Hepatocyte (in vitro differentiated cells): ENCODE data around the gene POMZP3. TPM values are rescaled to one million over a fixed set of nuclear protein-coding genes. Genes with fewer than 3 reads are reported as not detected.
A peak's percentile ranks its signal among the peaks of the same experiment; 100 is the strongest.
"Not testable (repeated sequence)": the region's sequence is repeated elsewhere in the genome, so short reads cannot be mapped to it uniquely, and the experiment has no call there.

Experiments used
- DNase-seq: peaks from one replicate; pipeline ENCODE4 v3.0.0-alpha.2; 2016; ENCODE audit warnings: low spot score
- H2AFZ ChIP-seq: fragments of 200-600 bp; sonication (generic); 2 replicates; pipeline ENCODE4 v1.6.0; 2016; ENCODE audit warnings: antibody characterized with exemption, mild to moderate bottlenecking
- H3K27ac ChIP-seq: fragments of 200-600 bp; sonication (generic); 2 replicates; pipeline ENCODE4 v1.5.1; 2016; ENCODE audit warnings: mild to moderate bottlenecking
- H3K27me3 ChIP-seq: fragments of 200-600 bp; sonication (generic); 2 replicates; pipeline ENCODE4 v1.6.1; 2016
- H3K36me3 ChIP-seq: fragments of 200-600 bp; sonication (generic); replicated peaks from 2 replicates; pipeline ENCODE4 v1.5.1; 2016; ENCODE audit warnings: low read depth; ENCODE audit not compliant: insufficient read depth
- H3K4me1 ChIP-seq: fragments of 200-600 bp; sonication (generic); 2 replicates; pipeline ENCODE4 v1.5.1; 2016; ENCODE audit warnings: mild to moderate bottlenecking, moderate library complexity; ENCODE audit not compliant: insufficient read depth
- H3K4me2 ChIP-seq: fragments of 200-600 bp; sonication (generic); 2 replicates; pipeline ENCODE4 v1.6.0; 2016
- H3K4me3 ChIP-seq: fragments of 200-600 bp; sonication (generic); 2 replicates; pipeline ENCODE4 v1.5.1; 2016; ENCODE audit warnings: mild to moderate bottlenecking
- H3K79me2 ChIP-seq: fragments of 200-600 bp; sonication (generic); 2 replicates; pipeline ENCODE4 v1.6.0; 2017; ENCODE audit warnings: mild to moderate bottlenecking
- H3K9me2 ChIP-seq: fragments of 200-600 bp; sonication (generic); replicated peaks from 2 replicates; pipeline ENCODE4 v1.6.0; 2017; ENCODE audit warnings: mild to moderate bottlenecking; ENCODE audit not compliant: insufficient read depth
- H3K9me3 ChIP-seq: fragments of 200-600 bp; sonication (generic); 2 replicates; pipeline ENCODE4 v1.5.1; 2016; ENCODE audit warnings: low read depth, mild to moderate bottlenecking
- H4K20me1 ChIP-seq: fragments of 200-600 bp; sonication (generic); 2 replicates; pipeline ENCODE4 v1.6.0; 2016; ENCODE audit warnings: mild to moderate bottlenecking; ENCODE audit not compliant: insufficient read depth, poor library complexity, severe bottlenecking
- WGBS: methylation state at CpG from one replicate; pipeline ENCODE4 v1.1.6; 2016; ENCODE audit warnings: low lambda C conversion rate; ENCODE audit errors: missing lambda C conversion rate; 5-methylcytosine and 5-hydroxymethylcytosine counted together
- polyA plus RNA-seq: library from polyadenylated mRNA; unstranded; fragments of >200 nt; fragmentation: Nextera tagmentation; extraction: Ambion mirVana; gene quantifications from 2 replicates; pipeline ENCODE4 v1.2.1, GENCODE V29; 2016
- total RNA-seq: library from RNA; depleted of rRNA; stranded (reverse); fragments of >200 nt; gene quantifications from 2 replicates; pipeline ENCODE4 v1.2.3, GENCODE V29; 2014

The POMZP3 gene
- total and polyA plus RNA-seq, 2 experiments from 2014 or later = 0.67 to 8.7 TPM

GRCh38 chr7:76600650-76601049 lies 26.4 kb downstream of the POMZP3 start:
- H3K4me1 ChIP-seq, H3K4me3 ChIP-seq, H3K4me2 ChIP-seq, H3K36me3 ChIP-seq, H4K20me1 ChIP-seq, H3K9me3 ChIP-seq, H3K27me3 ChIP-seq, DNase-seq, H3K9me2 ChIP-seq, H3K79me2 ChIP-seq, H2AFZ ChIP-seq: not testable (repeated sequence)
- H3K27ac ChIP-seq = peak overlapping the region; percentile 16
- WGBS = 93% methylated on average over 3 of the region's 3 CpGs

- DNase-seq, H3K4me2 ChIP-seq, H4K20me1 ChIP-seq, H3K27me3 ChIP-seq, H3K79me2 ChIP-seq, H3K36me3 ChIP-seq, H2AFZ ChIP-seq, H3K4me3 ChIP-seq, H3K9me3 ChIP-seq, H3K9me2 ChIP-seq, H3K4me1 ChIP-seq: not testable (repeated sequence)
- peak overlapping the region; percentile 55 for H3K27ac ChIP-seq
- 100% methylated on average over 1 of the region's 2 CpGs for WGBS
These were observed 27.0 kb downstream of the POMZP3 start for GRCh38 chr7:76600116-76600482.

- H4K20me1 ChIP-seq, H3K79me2 ChIP-seq, H3K4me1 ChIP-seq, H2AFZ ChIP-seq, H3K4me2 ChIP-seq, H3K4me3 ChIP-seq, H3K27me3 ChIP-seq, H3K9me2 ChIP-seq, H3K9me3 ChIP-seq, DNase-seq, H3K27ac ChIP-seq, H3K36me3 ChIP-seq: not testable (repeated sequence)
These were observed 28.4 kb downstream of the POMZP3 start for GRCh38 chr7:76598590-76599264.

- H3K4me3 ChIP-seq = not testable (repeated sequence)
These were observed 29.8 kb downstream of the POMZP3 start for GRCh38 chr7:76597288-76597687.

GRCh38 chr7:76592694-76593093 lies 34.4 kb downstream of the POMZP3 start:
- not testable (repeated sequence) for H3K9me2 ChIP-seq, H3K9me3 ChIP-seq, H3K27ac ChIP-seq, DNase-seq, H3K4me2 ChIP-seq, H3K4me1 ChIP-seq, H3K4me3 ChIP-seq, H3K27me3 ChIP-seq, H4K20me1 ChIP-seq, H3K79me2 ChIP-seq, H3K36me3 ChIP-seq, H2AFZ ChIP-seq
- WGBS = 86% methylated on average over 2 of the region's 2 CpGs

More at GRCh38 chr7:76597288-76597687, 29.8 kb downstream of the POMZP3 start:
- not testable (repeated sequence) for H3K79me2 ChIP-seq, H3K27me3 ChIP-seq, H3K9me2 ChIP-seq, H3K4me1 ChIP-seq, H3K4me2 ChIP-seq, H3K36me3 ChIP-seq, H4K20me1 ChIP-seq, H3K9me3 ChIP-seq, DNase-seq, H3K27ac ChIP-seq, H2AFZ ChIP-seq
- 100% methylated on average over 1 of the region's 1 CpG for whole genome bisulfite sequencing

- 90% methylated on average over 1 of the region's 2 CpGs for WGBS
- H4K20me1 ChIP-seq, H3K9me3 ChIP-seq: not testable (repeated sequence)
These were observed 35.3 kb downstream of the POMZP3 start for GRCh38 chr7:76591602-76592304.

GRCh38 chr7:76591033-76591432 lies 36.0 kb downstream of the POMZP3 start:
- H3K4me1 ChIP-seq, H3K4me3 ChIP-seq, H3K27me3 ChIP-seq, H3K9me2 ChIP-seq, H3K9me3 ChIP-seq, H3K27ac ChIP-seq, H3K36me3 ChIP-seq, H2AFZ ChIP-seq, DNase-seq, H3K4me2 ChIP-seq, H4K20me1 ChIP-seq: not testable (repeated sequence)
- WGBS = 100% methylated on average over 2 of the region's 3 CpGs
- peaks cover 17% of the 10 kb centered on the region for H3K79me2 ChIP-seq

More at GRCh38 chr7:76591602-76592304, 35.3 kb downstream of the POMZP3 start:
- not testable (repeated sequence) for H3K4me2 ChIP-seq, H3K4me3 ChIP-seq, H3K79me2 ChIP-seq, H3K4me1 ChIP-seq, DNase-seq, H3K36me3 ChIP-seq, H2AFZ ChIP-seq, H3K27me3 ChIP-seq, H3K9me2 ChIP-seq, H3K27ac ChIP-seq

- H3K79me2 ChIP-seq = peaks cover 25% of the 10 kb centered on the region
These were observed 38.5 kb downstream of the POMZP3 start for GRCh38 chr7:76588586-76588985.

More at GRCh38 chr7:76588586-76588985, 38.5 kb downstream of the POMZP3 start:
- not testable (repeated sequence) for DNase-seq, H2AFZ ChIP-seq, H3K27ac ChIP-seq, H4K20me1 ChIP-seq, H3K4me3 ChIP-seq, H3K4me2 ChIP-seq, H3K9me2 ChIP-seq, H3K9me3 ChIP-seq, H3K27me3 ChIP-seq, H3K36me3 ChIP-seq, H3K4me1 ChIP-seq
- WGBS = no CpG with 5 or more reads among the region's 1 CpG
